B cell (primary cell): Measurements from ENCODE around the gene CTH.

Source experiments
- EZH2 ChIP-seq: IDR thresholded peaks from 2 replicates; pipeline ENCODE4 v1.6.1; 2012; ENCODE audit warnings: borderline replicate concordance, low read depth, mild to moderate bottlenecking, moderate library complexity, low read length; ENCODE audit not compliant: insufficient read depth, poor library complexity, severe bottlenecking
- TF ChIP-seq, protein P1 (sequence below): fragments of 200-600 bp; IDR thresholded peaks from one replicate; pipeline ENCODE4 v1.8.0; 2022; ENCODE audit warnings: antibody characterized with exemption, mild to moderate bottlenecking

DNA sequence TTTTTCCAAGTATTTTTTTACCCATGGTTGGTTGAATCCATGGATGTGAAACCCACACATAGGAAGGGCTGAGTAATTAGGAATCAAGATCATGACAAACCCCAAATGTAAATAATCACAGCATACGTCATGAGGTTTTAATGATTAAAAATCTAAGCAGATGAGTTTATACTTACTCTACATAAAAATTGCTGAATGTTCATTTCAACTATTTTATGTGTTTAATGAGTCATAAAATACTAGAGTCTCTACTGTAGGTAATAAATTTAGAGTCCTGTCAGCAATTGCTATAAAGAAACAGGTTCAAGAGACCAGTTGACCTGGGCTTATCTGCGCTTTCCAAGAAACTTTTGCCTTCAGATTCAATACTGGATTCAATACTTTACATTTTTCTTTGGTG lies 18.2 kb downstream of the CTH start:
- TF ChIP-seq, protein P1, sequence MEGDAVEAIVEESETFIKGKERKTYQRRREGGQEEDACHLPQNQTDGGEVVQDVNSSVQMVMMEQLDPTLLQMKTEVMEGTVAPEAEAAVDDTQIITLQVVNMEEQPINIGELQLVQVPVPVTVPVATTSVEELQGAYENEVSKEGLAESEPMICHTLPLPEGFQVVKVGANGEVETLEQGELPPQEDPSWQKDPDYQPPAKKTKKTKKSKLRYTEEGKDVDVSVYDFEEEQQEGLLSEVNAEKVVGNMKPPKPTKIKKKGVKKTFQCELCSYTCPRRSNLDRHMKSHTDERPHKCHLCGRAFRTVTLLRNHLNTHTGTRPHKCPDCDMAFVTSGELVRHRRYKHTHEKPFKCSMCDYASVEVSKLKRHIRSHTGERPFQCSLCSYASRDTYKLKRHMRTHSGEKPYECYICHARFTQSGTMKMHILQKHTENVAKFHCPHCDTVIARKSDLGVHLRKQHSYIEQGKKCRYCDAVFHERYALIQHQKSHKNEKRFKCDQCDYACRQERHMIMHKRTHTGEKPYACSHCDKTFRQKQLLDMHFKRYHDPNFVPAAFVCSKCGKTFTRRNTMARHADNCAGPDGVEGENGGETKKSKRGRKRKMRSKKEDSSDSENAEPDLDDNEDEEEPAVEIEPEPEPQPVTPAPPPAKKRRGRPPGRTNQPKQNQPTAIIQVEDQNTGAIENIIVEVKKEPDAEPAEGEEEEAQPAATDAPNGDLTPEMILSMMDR, result no peak
- no peak for TF ChIP-seq EZH2
